ENCODE measurements around the gene RHBDD3.
A peak's percentile ranks its signal among the peaks of the same experiment; 100 is the strongest.

Gene RHBDD3

GRCh38 chr22:29269230-29269604 is 1.4 kb upstream of the RHBDD3 start:
- DNase-seq (ENCODE audit: low read depth): no peak

GRCh38 chr22:29268511-29269229 is 889 bp upstream of the RHBDD3 start:
- DNase-seq (ENCODE audit: low read depth): peak; percentile 17

GRCh38 chr22:29267462-29267857 is 321 bp downstream of the RHBDD3 start:
- DNase-seq (ENCODE audit: low read depth): no peak

- DNase-seq (ENCODE audit: low read depth): no peak
Observed at GRCh38 chr22:29266564-29267461, 968 bp downstream of the RHBDD3 start.

GRCh38 chr22:29265929-29266328 is 1.9 kb downstream of the RHBDD3 start:
- no peak for DNase-seq (ENCODE audit: low read depth)

GRCh38 chr22:29265305-29265704 is 2.5 kb downstream of the RHBDD3 start:
- no peak for DNase-seq (ENCODE audit: low read depth)

GRCh38 chr22:29263791-29264276 is 3.9 kb downstream of the RHBDD3 start:
- DNase-seq (ENCODE audit: low read depth): no peak

GRCh38 chr22:29260601-29261315 is 7.0 kb downstream of the RHBDD3 start:
- no peak for DNase-seq (ENCODE audit: low read depth)

GRCh38 chr22:29260031-29260560 is 7.7 kb downstream of the RHBDD3 start:
- DNase-seq (ENCODE audit: low read depth): no peak

- no peak for DNase-seq (ENCODE audit: low read depth)
Observed at GRCh38 chr22:29259253-29259899, 8.4 kb downstream of the RHBDD3 start.

- no peak for DNase-seq (ENCODE audit: low read depth)
Observed at GRCh38 chr22:29258407-29259252, 9.2 kb downstream of the RHBDD3 start.

- DNase-seq (ENCODE audit: low read depth): no peak
Observed at GRCh38 chr22:29257751-29258181, 10.0 kb downstream of the RHBDD3 start.

- no peak for DNase-seq (ENCODE audit: low read depth)
Observed at GRCh38 chr22:29256606-29257325, 11.0 kb downstream of the RHBDD3 start.

GRCh38 chr22:29255064-29255621 is 12.6 kb downstream of the RHBDD3 start:
- no peak for DNase-seq (ENCODE audit: low read depth)

GRCh38 chr22:29254286-29254660 is 13.5 kb downstream of the RHBDD3 start:
- DNase-seq (ENCODE audit: low read depth): no peak

- no peak for DNase-seq (ENCODE audit: low read depth)
Observed at GRCh38 chr22:29253561-29254285, 14.1 kb downstream of the RHBDD3 start.

GRCh38 chr22:29251981-29252911 is 15.5 kb downstream of the RHBDD3 start:
- DNase-seq (ENCODE audit: low read depth): no peak

GRCh38 chr22:29251265-29251664 is 16.5 kb downstream of the RHBDD3 start:
- DNase-seq (ENCODE audit: low read depth): no peak
